ENCODE measurements around the gene TRPM4. TPM values are rescaled to one million over a fixed set of nuclear protein-coding genes. Genes with fewer than 3 reads are reported as not detected.

Gene TRPM4
- total RNA-seq, 2 experiments from 2014 or later = 0.40 to 0.54 TPM

GRCh38 chr19:49165111-49165750, 7.6 kb downstream of the TRPM4 start:
- H3K9me3 Mint-ChIP-seq = no peaks in the 10 kb centered on the region
- DNase-seq (no peak), ATAC-seq (no peak)
- H3K36me3 Mint-ChIP-seq (ENCODE audit: low read depth) = no peaks in the 10 kb centered on the region
- CTCF ChIA-PET = interaction anchor here (1.0 kb wide), 1 partner anchor 34 kb away, joined by 4 read pairs; no protein-coding TSS in a partner anchor
- no peak overlapping the region for H3K4me3 Mint-ChIP-seq
- TF ChIP-seq, protein P1, sequence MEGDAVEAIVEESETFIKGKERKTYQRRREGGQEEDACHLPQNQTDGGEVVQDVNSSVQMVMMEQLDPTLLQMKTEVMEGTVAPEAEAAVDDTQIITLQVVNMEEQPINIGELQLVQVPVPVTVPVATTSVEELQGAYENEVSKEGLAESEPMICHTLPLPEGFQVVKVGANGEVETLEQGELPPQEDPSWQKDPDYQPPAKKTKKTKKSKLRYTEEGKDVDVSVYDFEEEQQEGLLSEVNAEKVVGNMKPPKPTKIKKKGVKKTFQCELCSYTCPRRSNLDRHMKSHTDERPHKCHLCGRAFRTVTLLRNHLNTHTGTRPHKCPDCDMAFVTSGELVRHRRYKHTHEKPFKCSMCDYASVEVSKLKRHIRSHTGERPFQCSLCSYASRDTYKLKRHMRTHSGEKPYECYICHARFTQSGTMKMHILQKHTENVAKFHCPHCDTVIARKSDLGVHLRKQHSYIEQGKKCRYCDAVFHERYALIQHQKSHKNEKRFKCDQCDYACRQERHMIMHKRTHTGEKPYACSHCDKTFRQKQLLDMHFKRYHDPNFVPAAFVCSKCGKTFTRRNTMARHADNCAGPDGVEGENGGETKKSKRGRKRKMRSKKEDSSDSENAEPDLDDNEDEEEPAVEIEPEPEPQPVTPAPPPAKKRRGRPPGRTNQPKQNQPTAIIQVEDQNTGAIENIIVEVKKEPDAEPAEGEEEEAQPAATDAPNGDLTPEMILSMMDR (IDR thresholded peaks at IDR 0.05) = no peak
- H3K4me1 Mint-ChIP-seq (ENCODE audit: low read depth) = no peaks in the 10 kb centered on the region
- intact Hi-C loops (cut with micrococcal nuclease) = no loop called here
- POLR2A ChIA-PET = no interaction called here
- peaks cover 11% of the 10 kb centered on the region for H3K27me3 Mint-ChIP-seq
- H3K27ac Mint-ChIP-seq = no peak overlapping the region

DNA sequence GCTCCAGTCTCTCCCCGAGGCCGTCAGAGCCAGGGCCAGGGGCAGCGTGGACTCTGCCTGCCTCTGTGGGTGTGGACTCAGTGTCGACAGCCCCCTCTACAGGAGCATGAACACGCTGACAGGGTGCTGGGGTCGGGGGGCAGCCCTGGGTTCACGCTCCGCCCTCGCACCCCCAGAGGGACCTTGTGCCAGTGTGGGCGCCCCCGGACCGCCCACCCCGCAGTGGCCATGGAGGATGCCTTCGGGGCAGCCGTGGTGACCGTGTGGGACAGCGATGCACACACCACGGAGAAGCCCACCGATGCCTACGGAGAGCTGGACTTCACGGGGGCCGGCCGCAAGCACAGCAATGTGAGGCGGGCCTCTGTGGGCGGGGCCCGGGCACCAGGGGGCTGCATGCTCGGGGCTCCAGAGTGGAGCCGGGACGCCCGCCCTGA, 8.3 kb downstream of the TRPM4 start:
- intact Hi-C loops (cut with micrococcal nuclease) = no loop called here
- TF ChIP-seq, protein P1 (IDR thresholded peaks at IDR 0.05) = no peak
- Mint-ChIP-seq H3K27ac (no peak overlapping the region), H3K9me3 (no peaks in the 10 kb centered on the region), H3K4me1 (ENCODE audit: low read depth) (no peaks in the 10 kb centered on the region), H3K27me3 (peaks cover 6% of the 10 kb centered on the region), H3K36me3 (ENCODE audit: low read depth) (no peaks in the 10 kb centered on the region), H3K4me3 (no peak overlapping the region)
- no peak for ATAC-seq
- ChIA-PET CTCF (interaction anchor here (1.0 kb wide), 1 partner anchor 33 kb away, joined by 4 read pairs; no protein-coding TSS in a partner anchor), POLR2A (no interaction called here)
- no peak for DNase-seq

DNA sequence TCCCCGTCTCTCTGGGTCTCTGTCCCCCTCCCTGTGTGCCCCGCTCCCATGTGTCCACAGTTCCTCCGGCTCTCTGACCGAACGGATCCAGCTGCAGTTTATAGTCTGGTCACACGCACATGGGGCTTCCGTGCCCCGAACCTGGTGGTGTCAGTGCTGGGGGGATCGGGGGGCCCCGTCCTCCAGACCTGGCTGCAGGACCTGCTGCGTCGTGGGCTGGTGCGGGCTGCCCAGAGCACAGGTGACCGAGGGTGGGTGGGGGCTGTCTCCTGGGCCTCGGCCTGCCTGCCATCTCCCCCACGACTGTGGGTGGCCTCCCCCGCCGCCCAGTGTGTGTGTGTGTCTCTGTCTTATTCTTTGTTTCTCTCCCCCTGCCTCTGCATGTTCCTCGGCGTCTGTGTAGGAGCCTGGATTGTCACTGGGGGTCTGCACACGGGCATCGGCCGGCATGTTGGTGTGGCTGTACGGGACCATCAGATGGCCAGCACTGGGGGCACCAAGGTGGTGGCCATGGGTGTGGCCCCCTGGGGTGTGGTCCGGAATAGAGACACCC, 10.3 kb downstream of the TRPM4 start:
- POLR2A ChIA-PET = no interaction called here
- H3K4me3 Mint-ChIP-seq = no peak overlapping the region
- H3K27ac Mint-ChIP-seq = no peak overlapping the region
- ATAC-seq (no peak), DNase-seq (no peak)
- no peaks in the 10 kb centered on the region for H3K4me1 Mint-ChIP-seq (ENCODE audit: low read depth)
- CTCF ChIA-PET = no interaction called here
- H3K9me3 Mint-ChIP-seq = no peaks in the 10 kb centered on the region
- intact Hi-C loops (cut with micrococcal nuclease) = no loop called here
- TF ChIP-seq, protein P1 (IDR thresholded peaks at IDR 0.05) = no peak
- H3K27me3 Mint-ChIP-seq = peaks cover 5% of the 10 kb centered on the region
- no peaks in the 10 kb centered on the region for H3K36me3 Mint-ChIP-seq (ENCODE audit: low read depth)

DNA sequence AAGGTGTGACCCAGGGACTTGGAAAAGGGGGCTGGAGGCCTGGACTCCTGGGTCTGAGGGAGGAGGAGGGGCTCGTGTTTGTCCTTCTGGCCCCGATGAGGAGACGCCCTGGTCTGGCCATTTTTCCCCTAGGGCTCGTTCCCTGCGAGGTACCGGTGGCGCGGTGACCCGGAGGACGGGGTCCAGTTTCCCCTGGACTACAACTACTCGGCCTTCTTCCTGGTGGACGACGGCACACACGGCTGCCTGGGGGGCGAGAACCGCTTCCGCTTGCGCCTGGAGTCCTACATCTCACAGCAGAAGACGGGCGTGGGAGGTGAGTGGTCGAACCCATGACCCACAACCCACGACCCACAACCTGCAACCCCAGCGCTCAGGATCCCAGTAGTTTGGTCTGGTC, 10.8 kb downstream of the TRPM4 start:
- ATAC-seq (no peak), DNase-seq (no peak)
- no peak overlapping the region for H3K4me3 Mint-ChIP-seq
- H3K9me3 Mint-ChIP-seq = no peaks in the 10 kb centered on the region
- intact Hi-C loops (cut with micrococcal nuclease) = no loop called here
- ChIA-PET POLR2A (no interaction called here), CTCF (no interaction called here)
- H3K27me3 Mint-ChIP-seq = peaks cover 5% of the 10 kb centered on the region
- no peaks in the 10 kb centered on the region for H3K4me1 Mint-ChIP-seq (ENCODE audit: low read depth)
- TF ChIP-seq, protein P1 (IDR thresholded peaks at IDR 0.05) = no peak
- no peaks in the 10 kb centered on the region for H3K36me3 Mint-ChIP-seq (ENCODE audit: low read depth)
- no peak overlapping the region for H3K27ac Mint-ChIP-seq

- POLR2A ChIA-PET = no interaction called here
- intact Hi-C loops (cut with micrococcal nuclease) = no loop called here
- H3K36me3 Mint-ChIP-seq (ENCODE audit: low read depth) = no peaks in the 10 kb centered on the region
- no peaks in the 10 kb centered on the region for H3K9me3 Mint-ChIP-seq
- DNase-seq (no peak), ATAC-seq (no peak)
- H3K4me3 Mint-ChIP-seq = no peak overlapping the region
- peaks cover 2% of the 10 kb centered on the region for H3K27me3 Mint-ChIP-seq
- TF ChIP-seq, protein P1 (IDR thresholded peaks at IDR 0.05) = no peak
- H3K4me1 Mint-ChIP-seq (ENCODE audit: low read depth) = peaks cover 4% of the 10 kb centered on the region
- no peak overlapping the region for H3K27ac Mint-ChIP-seq
- CTCF ChIA-PET = no interaction called here
Observed at GRCh38 chr19:49173198-49173597, 15.6 kb downstream of the TRPM4 start.
